ENCODE data around the gene CDH24. TPM values are rescaled to one million over a fixed set of nuclear protein-coding genes. Genes with fewer than 3 reads are reported as not detected.

Gene CDH24
- total RNA-seq (2022) (7.9 TPM in 2 replicates), Bru-seq, nascent RNA (percentile 41 among the genes with signal in this experiment), BruChase-seq, experiment 1, labeled RNA remaining after a 2-hour chase (percentile 59 among the genes with signal in this experiment), BruChase-seq, experiment 2, labeled RNA remaining after a 6-hour chase (percentile 63 among the genes with signal in this experiment)
- long read RNA-seq, partial matches to known transcripts, result 2 of 4 reads
- long read RNA-seq, other reads (novel, unspliced or antisense), result 2 of 4 reads

GRCh38 chr14:23056956-23057756, at the start of gene CDH24:
CDH24 (minus strand) TSS chr14:23057520; CDS start chr14:23055733, 1,787 bp downstream.
- Mint-ChIP-seq H3K27ac (ENCODE audit: unreplicated experiment) (peak within 1 kb of the TSS; percentile 75), H3K9me3 (ENCODE audit: unreplicated experiment) (no peaks in the 10 kb centered on the region), H3K4me3 (ENCODE audit: unreplicated experiment) (peak within 1 kb of the TSS; percentile 85), H3K36me3 (ENCODE audit: insufficient read depth, unreplicated experiment) (peaks cover 53% of the 10 kb centered on the region), H3K4me1 (ENCODE audit: low read depth, unreplicated experiment) (peaks cover 15% of the 10 kb centered on the region), H3K27me3 (ENCODE audit: insufficient read depth, unreplicated experiment) (no peaks in the 10 kb centered on the region)
- peak; percentile 82 to 86 for DNase-seq
- no TSS peak for BruUV-seq (replicated peaks)
- CTCF ChIA-PET, result interaction anchor here (0.6 to 4.2 kb wide), 24 partner anchors 11 to 100 kb away, joined by 3 to 102 read pairs (median 7); partner anchors contain the start of genes ACIN1, AJUBA, C14orf119 and HAUS4
- no peak for TF ChIP-seq CTCF (IDR thresholded peaks at IDR 0.05; ENCODE audit: insufficient read depth in 1 of 2, low read depth in 1 of 2, low read length in 1 of 2, severe bottlenecking in 1 of 2, unreplicated experiment in 1 of 2)
- Histone ChIP-seq H3K4me1 (peaks cover 9% of the 10 kb centered on the region), H3K9me3 (no peaks in the 10 kb centered on the region), H3K36me3 (ENCODE audit: control insufficient read depth, insufficient read depth, low read length) (peaks cover 3% of the 10 kb centered on the region; the same call in 1 of the 2 replicates), H3K4me3 (ENCODE audit: low read depth, low read length) (peak within 1 kb of the TSS; percentile 56), H3K27me3 (replicated peaks; ENCODE audit: control insufficient read depth, insufficient read depth, low read length) (no peaks in the 10 kb centered on the region)
- intact Hi-C loops (cut with micrococcal nuclease; ENCODE audit: unreplicated experiment), result loop anchor here (1.0 to 5.0 kb wide), 4 partner anchors 50 to 500 kb away; partner anchors contain the start of gene PRMT5
- POLR2A ChIA-PET, result interaction anchor here (0.6 to 1.7 kb wide), 9 partner anchors 37 to 79 kb away, joined by 3 to 7 read pairs (median 5); partner anchors contain the start of genes ACIN1, AJUBA and C14orf119

GRCh38 chr14:23106747-23107045, 49.4 kb upstream of the CDH24 start:
- Histone ChIP-seq H3K36me3 (ENCODE audit: control insufficient read depth, insufficient read depth, low read length) (no peaks in the 10 kb centered on the region), H3K9me3 (no peaks in the 10 kb centered on the region), H3K27me3 (replicated peaks; ENCODE audit: control insufficient read depth, insufficient read depth, low read length) (no peaks in the 10 kb centered on the region), H3K4me1 (peaks cover 6% of the 10 kb centered on the region; the same call in 1 of the 2 replicates), H3K4me3 (ENCODE audit: low read depth, low read length) (no peak overlapping the region)
- no peak for DNase-seq
- ChIA-PET POLR2A (interaction anchor here (1.2 kb wide), 1 partner anchor 12 kb away, joined by 3 read pairs; the partner anchor contains the start of genes ACIN1 and C14orf119), CTCF (interaction anchor here (1.0 to 1.6 kb wide), 3 partner anchors 14 to 120 kb away, joined by 3 to 6 read pairs (median 3); no protein-coding TSS in a partner anchor)
- no peaks in the 10 kb centered on the region for H3K27me3 Mint-ChIP-seq (ENCODE audit: insufficient read depth, unreplicated experiment)
- no peak overlapping the region for H3K4me3 Mint-ChIP-seq (ENCODE audit: unreplicated experiment)
- H3K27ac Mint-ChIP-seq (ENCODE audit: unreplicated experiment), result no peak overlapping the region
- peaks cover 15% of the 10 kb centered on the region for H3K4me1 Mint-ChIP-seq (ENCODE audit: low read depth, unreplicated experiment)
- no TSS peak for BruUV-seq (replicated peaks)
- intact Hi-C loops (cut with micrococcal nuclease; ENCODE audit: unreplicated experiment), result no loop called here
- no peak for TF ChIP-seq CTCF (IDR thresholded peaks at IDR 0.05; ENCODE audit: insufficient read depth in 1 of 2, low read depth in 1 of 2, low read length in 1 of 2, severe bottlenecking in 1 of 2, unreplicated experiment in 1 of 2)
- H3K9me3 Mint-ChIP-seq (ENCODE audit: unreplicated experiment), result no peaks in the 10 kb centered on the region
- no peaks in the 10 kb centered on the region for H3K36me3 Mint-ChIP-seq (ENCODE audit: insufficient read depth, unreplicated experiment)

- no peak overlapping the region for H3K4me3 ChIP-seq (ENCODE audit: low read depth, low read length)
- no peaks in the 10 kb centered on the region for H3K9me3 ChIP-seq
- H3K27me3 ChIP-seq (replicated peaks; ENCODE audit: control insufficient read depth, insufficient read depth, low read length), result no peaks in the 10 kb centered on the region
- no peak overlapping the region for H3K27ac Mint-ChIP-seq (ENCODE audit: unreplicated experiment)
- H3K9me3 Mint-ChIP-seq (ENCODE audit: unreplicated experiment), result no peaks in the 10 kb centered on the region
- no TSS peak for BruUV-seq (replicated peaks)
- peaks cover 6% of the 10 kb centered on the region; the same call in 1 of the 2 replicates for H3K4me1 ChIP-seq
- DNase-seq, result no peak
- no peaks in the 10 kb centered on the region for H3K36me3 ChIP-seq (ENCODE audit: control insufficient read depth, insufficient read depth, low read length)
- ChIA-PET CTCF (interaction anchor here (0.7 to 1.6 kb wide), 3 partner anchors 15 to 458 kb away, joined by 6 to 10 read pairs (median 7); no protein-coding TSS in a partner anchor), POLR2A (no interaction called here)
- H3K4me1 Mint-ChIP-seq (ENCODE audit: low read depth, unreplicated experiment), result peaks cover 15% of the 10 kb centered on the region
- H3K4me3 Mint-ChIP-seq (ENCODE audit: unreplicated experiment), result no peak overlapping the region
- intact Hi-C loops (cut with micrococcal nuclease; ENCODE audit: unreplicated experiment), result no loop called here
- TF ChIP-seq CTCF (IDR thresholded peaks at IDR 0.05; ENCODE audit: insufficient read depth in 1 of 2, low read depth in 1 of 2, low read length in 1 of 2, severe bottlenecking in 1 of 2, unreplicated experiment in 1 of 2), result no peak
- H3K36me3 Mint-ChIP-seq (ENCODE audit: insufficient read depth, unreplicated experiment), result peaks cover under 1% of the 10 kb centered on the region
- H3K27me3 Mint-ChIP-seq (ENCODE audit: insufficient read depth, unreplicated experiment), result no peaks in the 10 kb centered on the region
Measured at GRCh38 chr14:23105348-23105824, 48.1 kb upstream of the CDH24 start.
